ENCODE results near the gene TTLL4.
"Not testable (repeated sequence)": the region's sequence is repeated elsewhere in the genome, so short reads cannot be mapped to it uniquely, and the experiment has no call there.

The TTLL4 gene

DNA sequence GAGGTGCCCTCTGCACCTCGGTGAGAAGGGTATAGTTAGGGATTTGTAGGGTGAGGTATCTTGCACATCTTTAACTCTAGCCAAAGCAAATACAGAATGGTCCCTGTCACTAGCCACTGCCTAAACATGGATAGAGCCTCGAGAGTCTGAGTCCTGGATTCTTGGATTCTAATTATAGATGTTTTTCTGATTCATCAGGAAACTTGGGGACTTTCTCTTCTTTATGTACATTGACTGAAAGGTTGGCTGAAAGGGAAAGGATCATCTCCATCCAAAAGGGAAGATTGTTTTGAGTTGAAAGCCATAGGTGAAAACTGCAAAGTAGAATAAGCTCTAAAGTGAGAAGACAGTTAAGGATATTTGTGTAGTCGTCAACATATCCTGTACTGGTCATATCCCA lies 30.6 kb upstream of the TTLL4 start:
- Histone ChIP-seq H3K4me1 (ENCODE audit: control insufficient read depth, insufficient read depth, low read depth, low read length) (no peaks in the 10 kb centered on the region), H3K4me3 (ENCODE audit: insufficient read depth in 1 of 2, low read depth in 1 of 2, low read length in 2 of 2) (no peak overlapping the region), H3K27ac (ENCODE audit: low read length, poor library complexity, severe bottlenecking) (no peak overlapping the region), H2BK120ac (ENCODE audit: low read depth, low read length) (no peak overlapping the region), H3K27me3 (ENCODE audit: control insufficient read depth in 1 of 2, insufficient read depth in 1 of 2, low read length in 2 of 2) (no peaks in the 10 kb centered on the region), H3K9ac (ENCODE audit: low read length) (no peak overlapping the region), H2BK15ac (ENCODE audit: low read depth, poor library complexity, severe bottlenecking) (no peak overlapping the region), H2BK5ac (ENCODE audit: low read depth, low read length, poor library complexity, severe bottlenecking) (no peak overlapping the region), H3K36me3 (ENCODE audit: control insufficient read depth in 1 of 2, insufficient read depth in 2 of 2, low read depth in 1 of 2, low read length in 2 of 2) (peaks cover 41 to 76% of the 10 kb centered on the region in 2 experiments), H3K18ac (ENCODE audit: low read depth in 1 of 2, low read length in 2 of 2) (no peak overlapping the region), H2AFZ (ENCODE audit: low read depth, low read length) (no peak overlapping the region), H3K14ac (ENCODE audit: low read length in 2 of 2) (no peak overlapping the region), H4K91ac (ENCODE audit: low read length) (no peak overlapping the region), H2AK5ac (ENCODE audit: low read length, severe bottlenecking) (no peak overlapping the region), H4K8ac (ENCODE audit: low read length) (no peak overlapping the region), H3K79me1 (replicated peaks; ENCODE audit: low read length, poor library complexity, severe bottlenecking) (peaks cover 1% of the 10 kb centered on the region), H3K4me2 (ENCODE audit: low read length, poor library complexity, severe bottlenecking) (no peak overlapping the region), H3K9me3 (ENCODE audit: control insufficient read depth, low read length) (no peaks in the 10 kb centered on the region), H2BK12ac (ENCODE audit: low read length in 2 of 2) (no peak overlapping the region), H3K23ac (ENCODE audit: low read length in 2 of 2) (no peak overlapping the region), H3K4ac (ENCODE audit: low read depth in 1 of 2, low read length in 2 of 2) (no peak overlapping the region)
- no peak for DNase-seq
- WGBS: 95% methylated on average over 3 of the region's 3 CpGs

DNA sequence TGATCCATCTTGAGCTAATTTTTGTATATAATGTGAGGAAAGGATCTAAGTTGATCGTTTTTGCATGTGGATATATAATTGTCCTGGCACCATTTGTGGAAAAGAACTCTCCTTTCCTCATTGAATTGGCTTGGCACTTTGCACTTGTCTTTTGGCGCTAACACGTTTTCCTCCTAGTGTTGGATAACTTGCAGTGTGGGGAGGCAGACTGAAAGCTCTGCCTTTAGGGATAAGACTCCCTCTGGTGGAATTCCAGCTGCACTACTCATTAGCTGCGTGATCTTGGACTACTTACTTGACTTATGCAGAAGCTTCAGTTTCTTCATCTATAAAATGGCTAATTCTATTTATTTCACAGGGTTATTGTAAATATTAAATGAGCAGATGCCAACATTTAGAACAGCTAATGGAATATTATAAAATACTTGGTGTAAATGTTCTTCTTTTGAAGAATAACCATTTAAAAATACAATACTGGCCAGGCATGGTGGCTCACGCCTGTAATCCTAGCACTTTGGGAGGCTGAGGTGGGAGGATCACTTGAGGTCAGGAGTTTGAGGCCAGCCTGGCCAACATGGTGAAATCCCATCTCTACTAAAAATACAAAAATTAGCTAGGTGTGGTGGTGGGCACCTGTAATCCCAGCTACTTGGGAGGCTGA lies 23.1 kb upstream of the TTLL4 start:
- not testable (repeated sequence) for H2BK15ac ChIP-seq (ENCODE audit: low read depth, poor library complexity, severe bottlenecking); H3K79me1 ChIP-seq (replicated peaks; ENCODE audit: low read length, poor library complexity, severe bottlenecking); H2AK5ac ChIP-seq (ENCODE audit: low read length, severe bottlenecking); H3K4me3 ChIP-seq (ENCODE audit: insufficient read depth in 1 of 2, low read depth in 1 of 2, low read length in 2 of 2); H3K23ac ChIP-seq (ENCODE audit: low read length in 2 of 2); H3K4me1 ChIP-seq (ENCODE audit: control insufficient read depth, insufficient read depth, low read depth, low read length); H2AFZ ChIP-seq (ENCODE audit: low read depth, low read length); H3K9me3 ChIP-seq (ENCODE audit: control insufficient read depth, low read length); H3K27ac ChIP-seq (ENCODE audit: low read length, poor library complexity, severe bottlenecking); H3K14ac ChIP-seq (ENCODE audit: low read length in 2 of 2); H4K8ac ChIP-seq (ENCODE audit: low read length); H2BK12ac ChIP-seq (ENCODE audit: low read length in 2 of 2); H3K4me2 ChIP-seq (ENCODE audit: low read length, poor library complexity, severe bottlenecking); H3K4ac ChIP-seq (ENCODE audit: low read depth in 1 of 2, low read length in 2 of 2); H3K18ac ChIP-seq (ENCODE audit: low read depth in 1 of 2, low read length in 2 of 2); H3K27me3 ChIP-seq (ENCODE audit: control insufficient read depth in 1 of 2, insufficient read depth in 1 of 2, low read length in 2 of 2); H2BK5ac ChIP-seq (ENCODE audit: low read depth, low read length, poor library complexity, severe bottlenecking); H2BK120ac ChIP-seq (ENCODE audit: low read depth, low read length); H4K91ac ChIP-seq (ENCODE audit: low read length)
- peak overlapping the region; percentile 41 for H3K9ac ChIP-seq (ENCODE audit: low read length)
- peaks cover 21 to 66% of the 10 kb centered on the region in 2 experiments for H3K36me3 ChIP-seq (ENCODE audit: control insufficient read depth in 1 of 2, insufficient read depth in 2 of 2, low read depth in 1 of 2, low read length in 2 of 2)
- DNase-seq: peak; percentile 85
- 7% methylated on average over 3 of the region's 5 CpGs for WGBS

DNA sequence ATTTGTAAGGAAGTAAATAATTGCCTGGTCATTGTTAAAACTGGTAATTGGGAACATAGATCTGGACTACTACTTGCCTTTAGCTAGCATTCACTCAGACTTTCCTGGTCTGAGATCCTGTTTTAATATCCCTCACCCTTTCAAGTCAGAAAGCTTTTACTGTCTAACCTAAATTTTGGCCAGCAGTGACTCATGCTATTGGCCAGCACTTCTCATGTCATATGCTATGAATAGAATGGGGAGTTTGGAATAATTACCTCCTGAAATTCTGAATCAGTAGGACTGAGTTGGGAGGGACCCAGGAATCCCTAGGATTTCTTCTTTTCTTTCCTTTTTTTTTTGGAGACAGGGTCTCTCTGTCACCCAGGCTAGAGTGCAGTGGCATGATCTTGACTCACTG lies 19.4 kb upstream of the TTLL4 start:
- H3K36me3 ChIP-seq (ENCODE audit: control insufficient read depth in 1 of 2, insufficient read depth in 2 of 2, low read depth in 1 of 2, low read length in 2 of 2): peaks cover 22 to 69% of the 10 kb centered on the region in 2 experiments
- H3K27ac ChIP-seq (ENCODE audit: low read length, poor library complexity, severe bottlenecking): no peak overlapping the region
- no peak overlapping the region for H3K18ac ChIP-seq (ENCODE audit: low read depth in 1 of 2, low read length in 2 of 2)
- no peak overlapping the region for H4K91ac ChIP-seq (ENCODE audit: low read length)
- no peak overlapping the region for H2BK5ac ChIP-seq (ENCODE audit: low read depth, low read length, poor library complexity, severe bottlenecking)
- no peak overlapping the region for H2BK15ac ChIP-seq (ENCODE audit: low read depth, poor library complexity, severe bottlenecking)
- no peaks in the 10 kb centered on the region for H3K9me3 ChIP-seq (ENCODE audit: control insufficient read depth, low read length)
- H3K27me3 ChIP-seq (ENCODE audit: control insufficient read depth in 1 of 2, insufficient read depth in 1 of 2, low read length in 2 of 2): no peaks in the 10 kb centered on the region
- no peak for DNase-seq
- no peak overlapping the region for H3K23ac ChIP-seq (ENCODE audit: low read length in 2 of 2)
- H4K8ac ChIP-seq (ENCODE audit: low read length): no peak overlapping the region
- no peak overlapping the region for H3K4me3 ChIP-seq (ENCODE audit: insufficient read depth in 1 of 2, low read depth in 1 of 2, low read length in 2 of 2)
- no peak overlapping the region for H3K4ac ChIP-seq (ENCODE audit: low read depth in 1 of 2, low read length in 2 of 2)
- H3K79me1 ChIP-seq (replicated peaks; ENCODE audit: low read length, poor library complexity, severe bottlenecking): no peaks in the 10 kb centered on the region
- H2BK120ac ChIP-seq (ENCODE audit: low read depth, low read length): no peak overlapping the region
- H2AFZ ChIP-seq (ENCODE audit: low read depth, low read length): no peak overlapping the region
- no peak overlapping the region for H2AK5ac ChIP-seq (ENCODE audit: low read length, severe bottlenecking)
- no peak overlapping the region for H3K4me2 ChIP-seq (ENCODE audit: low read length, poor library complexity, severe bottlenecking)
- H3K9ac ChIP-seq (ENCODE audit: low read length): peak overlapping the region; percentile 70
- H3K4me1 ChIP-seq (ENCODE audit: control insufficient read depth, insufficient read depth, low read depth, low read length): peaks cover 6% of the 10 kb centered on the region
- no peak overlapping the region for H3K14ac ChIP-seq (ENCODE audit: low read length in 2 of 2)
- no peak overlapping the region for H2BK12ac ChIP-seq (ENCODE audit: low read length in 2 of 2)

DNA sequence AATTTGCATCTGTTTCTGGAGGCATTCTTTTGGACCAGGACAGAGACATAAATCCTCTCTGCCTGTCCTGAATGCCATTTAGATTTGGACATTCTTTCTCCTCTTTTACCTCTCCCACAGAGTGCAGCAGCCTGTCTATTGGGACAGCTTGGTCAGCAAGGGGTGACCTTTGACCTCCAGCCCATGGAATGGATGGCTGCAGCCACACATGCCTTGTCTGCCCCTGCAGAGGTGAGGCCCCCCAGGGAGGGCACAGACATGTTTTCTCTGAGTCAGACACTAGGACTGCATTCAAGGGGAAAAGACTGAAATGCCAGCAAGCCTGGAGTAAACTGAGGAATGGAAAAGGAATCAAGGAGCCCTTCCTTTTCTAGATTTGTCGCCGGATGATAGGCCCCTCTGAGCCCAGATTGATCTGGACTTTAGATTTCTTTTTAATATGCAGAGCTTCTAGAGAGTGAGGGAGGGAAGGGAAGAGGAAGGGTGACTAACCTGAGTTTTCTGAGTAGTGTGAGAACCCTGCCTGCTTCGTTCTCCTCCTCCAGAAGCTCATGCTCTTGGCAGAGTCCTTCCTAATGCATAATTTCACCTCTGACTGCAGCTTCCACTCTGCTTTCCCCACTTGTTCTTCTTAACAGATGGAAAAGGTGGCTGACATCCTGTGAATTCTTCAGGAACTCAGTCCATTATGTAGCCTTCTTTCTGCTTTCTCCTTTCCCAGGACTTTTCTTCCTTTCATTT lies 16.1 kb upstream of the TTLL4 start:
- Histone ChIP-seq H3K27me3 (ENCODE audit: control insufficient read depth in 1 of 2, insufficient read depth in 1 of 2, low read length in 2 of 2) (no peaks in the 10 kb centered on the region), H3K79me1 (replicated peaks; ENCODE audit: low read length, poor library complexity, severe bottlenecking) (peaks cover 4% of the 10 kb centered on the region), H3K4ac (ENCODE audit: low read depth in 1 of 2, low read length in 2 of 2) (no peak overlapping the region), H3K36me3 (ENCODE audit: control insufficient read depth in 1 of 2, insufficient read depth in 2 of 2, low read depth in 1 of 2, low read length in 2 of 2) (peaks cover 47 to 82% of the 10 kb centered on the region in 2 experiments), H2BK15ac (ENCODE audit: low read depth, poor library complexity, severe bottlenecking) (no peak overlapping the region), H3K4me2 (ENCODE audit: low read length, poor library complexity, severe bottlenecking) (no peak overlapping the region), H2BK12ac (ENCODE audit: low read length in 2 of 2) (no peak overlapping the region), H3K4me1 (ENCODE audit: control insufficient read depth, insufficient read depth, low read depth, low read length) (peaks cover 6% of the 10 kb centered on the region), H3K9ac (ENCODE audit: low read length) (no peak overlapping the region), H3K9me3 (ENCODE audit: control insufficient read depth, low read length) (no peaks in the 10 kb centered on the region), H3K23ac (ENCODE audit: low read length in 2 of 2) (no peak overlapping the region), H2AFZ (ENCODE audit: low read depth, low read length) (no peak overlapping the region), H2BK5ac (ENCODE audit: low read depth, low read length, poor library complexity, severe bottlenecking) (no peak overlapping the region), H3K18ac (ENCODE audit: low read depth in 1 of 2, low read length in 2 of 2) (no peak overlapping the region), H3K27ac (ENCODE audit: low read length, poor library complexity, severe bottlenecking) (peak overlapping the region; percentile 63), H3K4me3 (ENCODE audit: insufficient read depth in 1 of 2, low read depth in 1 of 2, low read length in 2 of 2) (no peak overlapping the region), H2BK120ac (ENCODE audit: low read depth, low read length) (no peak overlapping the region), H4K91ac (ENCODE audit: low read length) (no peak overlapping the region), H4K8ac (ENCODE audit: low read length) (no peak overlapping the region), H2AK5ac (ENCODE audit: low read length, severe bottlenecking) (no peak overlapping the region), H3K14ac (ENCODE audit: low read length in 2 of 2) (no peak overlapping the region)
- DNase-seq: peak; percentile 15
- WGBS: 86% methylated on average over 3 of the region's 3 CpGs
